Endothelial cell of umbilical vein (primary cell): ENCODE measurements around the gene LRRK2. TPM values are rescaled to one million over a fixed set of nuclear protein-coding genes. Genes with fewer than 3 reads are reported as not detected.
"Not testable (repeated sequence)": the region's sequence is repeated elsewhere in the genome, so short reads cannot be mapped to it uniquely, and the experiment has no call there.

Experiments
- BruUV-seq: library from RNA; stranded (reverse); fragments of 400-500 nt; replicated peaks from 2 replicates; lab custom pipeline; 2021; lab: Mats Ljungman, UMichigan
- CTCF ChIA-PET: fragments of 300-600, 350-600 bp; sonication (Branson Sonifier 250); formaldehyde crosslinking; loops from one replicate; lab custom pipeline; 2021; ENCODE audit warnings: antibody characterized with exemption, inconsistent platforms; lab: Charles Lee
- POLR2A ChIA-PET: fragments of 300-600, 350-600 bp; sonication (Branson Sonifier 250); formaldehyde crosslinking; loops from one replicate; lab custom pipeline; 2021; ENCODE audit warnings: antibody characterized with exemption, inconsistent platforms; lab: Charles Lee
- DNase-seq: peaks from one replicate; pipeline ENCODE4 v3.0.0-alpha.2; 2011; ENCODE audit warnings: low read depth, low spot score
- FAIRE-seq: peaks from 2 replicates; lab custom pipeline; 2011; peaks lifted over from hg19 to GRCh38; lab: Jason Lieb, UNC
- H2AFZ ChIP-seq: 2 replicates; pipeline ENCODE4 v1.6.0; 2012; ENCODE audit warnings: low read depth, low read length, control low read depth, inconsistent platforms
- H3K27ac ChIP-seq: 2 replicates; pipeline ENCODE4 v1.5.1; 2011; ENCODE audit warnings: low read depth, mild to moderate bottlenecking, control low read depth, low read length, moderate library complexity; ENCODE audit not compliant: insufficient read depth
- H3K27me3 ChIP-seq, 2 experiments: 2 replicates each; pipeline versions ENCODE4 v1.6.0 to v1.6.1; 2011; ENCODE audit warnings: low read length in 2 of 2, mixed read lengths in 1 of 2; ENCODE audit not compliant: control insufficient read depth in 2 of 2, insufficient read depth in 2 of 2
- H3K36me3 ChIP-seq, 2 experiments: 2 replicates in 1 of 2; 3 replicates in 1 of 2; pipeline ENCODE4 v1.5.1; 2011; ENCODE audit warnings: low read length in 2 of 2, mild to moderate bottlenecking in 1 of 2, moderate library complexity in 1 of 2; ENCODE audit not compliant: control insufficient read depth in 2 of 2, insufficient read depth in 2 of 2; ENCODE audit errors: extremely low read depth in 1 of 2
- H3K4me1 ChIP-seq: 3 replicates; pipeline ENCODE4 v1.5.1; 2011; ENCODE audit warnings: mild to moderate bottlenecking, low read length; ENCODE audit not compliant: control insufficient read depth, insufficient read depth; ENCODE audit errors: extremely low read depth
- H3K4me2 ChIP-seq: 2 replicates; pipeline ENCODE4 v1.6.1; 2011; ENCODE audit warnings: low read length, control low read depth, mixed read lengths; ENCODE audit not compliant: insufficient read depth
- H3K4me3 ChIP-seq, 3 experiments: fragments of 200-600 bp in 1 of 3; sonication (generic), shearing (Covaris generic) in 1 of 3; replicated peaks in 1 of 3; 2 replicates each; pipeline ENCODE4 v1.5.1; 2011 to 2016; ENCODE audit warnings: control low read depth in 3 of 3, low read length in 3 of 3, mild to moderate bottlenecking in 2 of 3, inconsistent platforms in 1 of 3, low read depth in 1 of 3, moderate library complexity in 1 of 3; ENCODE audit not compliant: insufficient read depth in 1 of 3
- H3K79me2 ChIP-seq: 2 replicates; pipeline ENCODE4 v1.6.0; 2012; ENCODE audit warnings: low read length, inconsistent platforms; ENCODE audit not compliant: control insufficient read depth, insufficient read depth
- H3K9ac ChIP-seq: replicated peaks from 2 replicates; pipeline ENCODE3; 2011; ENCODE audit warnings: low read length, control low read depth; ENCODE audit not compliant: insufficient read depth; ENCODE audit errors: extremely low read depth
- H3K9me1 ChIP-seq: replicated peaks from 3 replicates; pipeline ENCODE4 v1.6.0; 2011; ENCODE audit warnings: mild to moderate bottlenecking, low read length; ENCODE audit not compliant: control insufficient read depth, insufficient read depth; ENCODE audit errors: extremely low read depth
- H3K9me3 ChIP-seq: replicated peaks from 2 replicates; pipeline ENCODE4 v1.5.1; 2012; ENCODE audit warnings: low read length, inconsistent platforms; ENCODE audit not compliant: control insufficient read depth, insufficient read depth
- H4K20me1 ChIP-seq: replicated peaks from 2 replicates; pipeline ENCODE3; 2011; ENCODE audit warnings: mild to moderate bottlenecking, low read length; ENCODE audit not compliant: control insufficient read depth, insufficient read depth; ENCODE audit errors: extremely low read depth
- EZH2 ChIP-seq: IDR thresholded peaks from 2 replicates; pipeline ENCODE4 v1.6.1; 2012; ENCODE audit warnings: borderline replicate concordance, low read depth, mild to moderate bottlenecking, moderate library complexity, low read length, inconsistent platforms; ENCODE audit not compliant: severe bottlenecking
- FOS ChIP-seq: IDR thresholded peaks from 2 replicates; pipeline ENCODE4 v1.6.1; 2011; ENCODE audit warnings: mild to moderate bottlenecking, low read length, moderate library complexity, borderline replicate concordance; ENCODE audit not compliant: insufficient read depth
- GATA2 ChIP-seq: IDR thresholded peaks from 2 replicates; pipeline ENCODE4 v1.7.0; 2011; ENCODE audit warnings: low read depth, mild to moderate bottlenecking, moderate library complexity, mixed read lengths, low read length; ENCODE audit not compliant: insufficient read length, insufficient read depth
- JUN ChIP-seq: IDR thresholded peaks from 2 replicates; pipeline ENCODE4 v1.6.1; 2011; ENCODE audit warnings: borderline replicate concordance, low read depth; ENCODE audit not compliant: insufficient read length, insufficient read depth
- MYC ChIP-seq: IDR thresholded peaks from one replicate; pipeline ENCODE4 v1.6.1; 2011; ENCODE audit warnings: mild to moderate bottlenecking, low read depth, low read length
- POLR2A ChIP-seq: IDR thresholded peaks from 2 replicates; pipeline ENCODE4 v1.6.1; 2012; ENCODE audit warnings: low read depth, mild to moderate bottlenecking, control low read depth, low read length
- POLR2AphosphoS5 ChIP-seq: IDR thresholded peaks from 2 replicates; pipeline ENCODE4 v1.6.1; 2012; ENCODE audit warnings: low read depth, mild to moderate bottlenecking, control low read depth, low read length, moderate library complexity; ENCODE audit not compliant: insufficient read depth
- dilution Hi-C: fragments of 300-500 bp; cut with MboI; formaldehyde crosslinking; loops from one replicate; pipeline ENCODE4 v1.15.0; 2019; ENCODE audit warnings: low sequenced_read_pairs; ENCODE audit not compliant: extremely low pct_ligation_motif_present
- intact Hi-C: fragments of 100-400 bp; cut with micrococcal nuclease; formaldehyde crosslinking; loops from one replicate; pipeline ENCODE4 v1.10.0; 2022
- polyA plus RNA-seq, 4 experiments: library from polyadenylated mRNA; depleted of rRNA in 3 of 4; stranded (reverse) in 3 of 4; unstranded in 1 of 4; fragments of >200 nt; gene quantifications; 2 replicates each; pipeline versions ENCODE4 v1.2.1 to v1.2.3, GENCODE V29; 2011 to 2012; ENCODE audit warnings: missing spikeins in 1 of 4
- total RNA-seq: library from RNA; stranded (reverse); gene quantifications from 2 replicates; pipeline ENCODE4 v1.2.3, GENCODE V29; 2021
- TF ChIP-seq, protein P1 (sequence below), 2 donors: IDR thresholded peaks; 1 replicate in 1 of 2; 2 replicates in 1 of 2; pipeline ENCODE4 v1.5.1; 2011; ENCODE audit warnings: low read length in 2 of 2, mild to moderate bottlenecking in 2 of 2, moderate library complexity in 2 of 2, control low read depth in 1 of 2, inconsistent platforms in 1 of 2, low read depth in 1 of 2; ENCODE audit not compliant: insufficient read depth in 1 of 2; ENCODE audit errors: extremely low read depth in 1 of 2
- TF ChIP-seq, protein P2 (sequence below): IDR thresholded peaks from 2 replicates; pipeline ENCODE4 v1.6.1; 2011; ENCODE audit not compliant: insufficient read depth, insufficient read length

The LRRK2 gene
- total and polyA plus RNA-seq, 2 donors (not counting 3 experiments of a cell fraction or from before 2014, with no cell fraction given), result 0.26 to 2.2 TPM

DNA sequence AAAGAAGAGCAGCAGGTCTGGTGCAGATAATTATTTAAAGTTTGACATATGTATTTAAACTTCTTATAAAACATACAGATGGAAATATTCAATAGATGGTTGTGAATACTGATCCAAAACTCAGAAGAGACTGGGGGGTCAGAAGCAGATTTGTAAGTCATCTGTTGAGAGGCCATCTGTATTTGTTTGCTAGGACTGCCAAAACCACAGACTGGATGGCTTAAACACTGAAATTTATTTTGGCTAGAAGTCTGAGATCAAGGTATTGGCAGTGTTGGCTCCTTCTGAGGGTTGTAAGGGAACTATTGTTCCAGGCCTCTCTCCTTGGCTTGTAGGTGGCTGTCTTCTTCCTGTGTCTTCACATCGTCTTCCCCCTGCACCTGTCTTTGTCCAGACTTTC lies 153.9 kb downstream of the LRRK2 start:
- no peak for TF ChIP-seq POLR2AphosphoS5
- no peaks in the 10 kb centered on the region for H3K36me3 ChIP-seq
- H3K9ac ChIP-seq, result no peak overlapping the region
- no peaks in the 10 kb centered on the region for H4K20me1 ChIP-seq
- H2AFZ ChIP-seq, result no peak overlapping the region
- POLR2A ChIA-PET, result no interaction called here
- no peak overlapping the region for H3K27ac ChIP-seq
- H3K4me2 ChIP-seq, result no peak overlapping the region
- dilution Hi-C loops, result no loop called here
- intact Hi-C loops, result no loop called here
- no peaks in the 10 kb centered on the region for H3K9me3 ChIP-seq
- CTCF ChIA-PET, result interaction anchor here (3.1 kb wide), 1 partner anchor 41 kb away, joined by 11 read pairs; no protein-coding TSS in a partner anchor
- FAIRE-seq (no peak), DNase-seq (no peak)
- H3K4me3 ChIP-seq, result no peak overlapping the region
- H3K9me1 ChIP-seq, result no peaks in the 10 kb centered on the region
- no TSS peak for BruUV-seq
- H3K27me3 ChIP-seq, result no peaks in the 10 kb centered on the region
- H3K79me2 ChIP-seq, result no peaks in the 10 kb centered on the region
- H3K4me1 ChIP-seq, result no peaks in the 10 kb centered on the region

DNA sequence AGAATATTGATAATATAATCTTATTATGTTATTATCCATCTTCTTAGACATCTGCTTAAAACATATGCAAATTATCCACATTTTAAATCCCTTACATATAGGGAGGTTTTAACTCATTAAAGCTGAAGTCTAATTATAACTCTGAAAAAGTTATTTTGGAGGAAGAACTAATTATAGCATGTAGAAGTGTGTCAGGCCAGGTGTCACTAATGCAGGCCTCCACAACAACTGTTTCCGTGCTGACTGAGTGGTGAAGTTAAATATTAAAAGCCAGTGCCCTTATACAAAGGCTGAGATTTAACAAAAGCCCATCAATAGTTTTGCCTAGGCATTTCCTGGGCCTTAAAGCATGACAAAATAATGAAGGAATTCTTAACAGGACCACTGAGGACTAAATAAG lies 157.4 kb downstream of the LRRK2 start:
- Histone ChIP-seq H3K4me1 (no peaks in the 10 kb centered on the region), H3K27ac (no peak overlapping the region), H3K4me2 (no peak overlapping the region), H3K4me3 (no peak overlapping the region), H4K20me1 (no peaks in the 10 kb centered on the region), H3K79me2 (no peaks in the 10 kb centered on the region), H3K9me1 (no peaks in the 10 kb centered on the region), H3K9me3 (no peaks in the 10 kb centered on the region), H2AFZ (no peak overlapping the region), H3K9ac (no peak overlapping the region), H3K27me3 (no peaks in the 10 kb centered on the region), H3K36me3 (no peaks in the 10 kb centered on the region)
- CTCF ChIA-PET, result no interaction called here
- POLR2A ChIA-PET, result no interaction called here
- dilution Hi-C loops (no loop called here), intact Hi-C loops (no loop called here)
- BruUV-seq, result no TSS peak
- TF ChIP-seq MYC (no peak), POLR2AphosphoS5 (no peak), EZH2 (no peak), GATA2 (no peak), JUN (no peak), POLR2A (no peak), FOS (no peak)
- TF ChIP-seq, protein P1, sequence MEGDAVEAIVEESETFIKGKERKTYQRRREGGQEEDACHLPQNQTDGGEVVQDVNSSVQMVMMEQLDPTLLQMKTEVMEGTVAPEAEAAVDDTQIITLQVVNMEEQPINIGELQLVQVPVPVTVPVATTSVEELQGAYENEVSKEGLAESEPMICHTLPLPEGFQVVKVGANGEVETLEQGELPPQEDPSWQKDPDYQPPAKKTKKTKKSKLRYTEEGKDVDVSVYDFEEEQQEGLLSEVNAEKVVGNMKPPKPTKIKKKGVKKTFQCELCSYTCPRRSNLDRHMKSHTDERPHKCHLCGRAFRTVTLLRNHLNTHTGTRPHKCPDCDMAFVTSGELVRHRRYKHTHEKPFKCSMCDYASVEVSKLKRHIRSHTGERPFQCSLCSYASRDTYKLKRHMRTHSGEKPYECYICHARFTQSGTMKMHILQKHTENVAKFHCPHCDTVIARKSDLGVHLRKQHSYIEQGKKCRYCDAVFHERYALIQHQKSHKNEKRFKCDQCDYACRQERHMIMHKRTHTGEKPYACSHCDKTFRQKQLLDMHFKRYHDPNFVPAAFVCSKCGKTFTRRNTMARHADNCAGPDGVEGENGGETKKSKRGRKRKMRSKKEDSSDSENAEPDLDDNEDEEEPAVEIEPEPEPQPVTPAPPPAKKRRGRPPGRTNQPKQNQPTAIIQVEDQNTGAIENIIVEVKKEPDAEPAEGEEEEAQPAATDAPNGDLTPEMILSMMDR (IDR thresholded peaks at IDR 0.05; ENCODE audit: extremely low read depth in 1 of 2, insufficient read depth in 1 of 2, low read depth in 1 of 2, low read length in 2 of 2), result no peak
- TF ChIP-seq, protein P2, sequence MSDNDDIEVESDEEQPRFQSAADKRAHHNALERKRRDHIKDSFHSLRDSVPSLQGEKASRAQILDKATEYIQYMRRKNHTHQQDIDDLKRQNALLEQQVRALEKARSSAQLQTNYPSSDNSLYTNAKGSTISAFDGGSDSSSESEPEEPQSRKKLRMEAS, result no peak
- no peak for DNase-seq
- FAIRE-seq, result no peak

DNA sequence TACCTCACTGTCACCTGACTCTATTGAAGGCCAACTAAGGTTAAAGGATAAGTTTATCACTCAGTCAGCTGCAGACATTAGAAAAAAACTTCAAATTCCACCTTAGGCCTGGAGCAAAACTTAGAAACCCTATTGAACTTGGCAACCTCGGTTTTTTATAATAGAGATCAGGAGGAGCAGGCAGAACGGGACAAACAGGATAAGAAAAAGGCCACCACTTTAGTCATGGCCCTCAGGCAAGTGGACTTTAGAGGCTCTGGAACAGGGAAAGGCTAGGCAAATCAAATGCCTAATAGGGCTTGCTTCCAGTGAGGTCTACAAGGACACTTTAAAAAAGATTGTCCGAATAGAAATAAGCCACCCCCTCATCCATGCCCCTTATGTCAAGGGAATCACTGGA lies 162.5 kb downstream of the LRRK2 start:
- dilution Hi-C loops, BruUV-seq: not testable (repeated sequence)

More for the DNA sequence above, 162.5 kb downstream of the LRRK2 start:
- H3K4me1 ChIP-seq, H3K4me3 ChIP-seq, H3K27me3 ChIP-seq, H3K27ac ChIP-seq, H3K9me3 ChIP-seq, intact Hi-C loops, DNase-seq, CTCF ChIA-PET, H3K79me2 ChIP-seq, POLR2A ChIA-PET, H3K9ac ChIP-seq, H3K36me3 ChIP-seq, H3K4me2 ChIP-seq, FAIRE-seq, H2AFZ ChIP-seq, H3K9me1 ChIP-seq, H4K20me1 ChIP-seq: not testable (repeated sequence)
